GM18498 (cell line): ENCODE measurements around the gene SCNN1A.
"Not testable (repeated sequence)": the region's sequence is repeated elsewhere in the genome, so short reads cannot be mapped to it uniquely, and the experiment has no call there.

Source experiments
- ATAC-seq: cut with Tn5 transposase; IDR thresholded peaks from one replicate; pipeline ENCODE4 v1.9.1; 2021; ENCODE audit warnings: mild to moderate bottlenecking, moderate library complexity; ENCODE audit not compliant: unreplicated experiment

Gene SCNN1A

DNA sequence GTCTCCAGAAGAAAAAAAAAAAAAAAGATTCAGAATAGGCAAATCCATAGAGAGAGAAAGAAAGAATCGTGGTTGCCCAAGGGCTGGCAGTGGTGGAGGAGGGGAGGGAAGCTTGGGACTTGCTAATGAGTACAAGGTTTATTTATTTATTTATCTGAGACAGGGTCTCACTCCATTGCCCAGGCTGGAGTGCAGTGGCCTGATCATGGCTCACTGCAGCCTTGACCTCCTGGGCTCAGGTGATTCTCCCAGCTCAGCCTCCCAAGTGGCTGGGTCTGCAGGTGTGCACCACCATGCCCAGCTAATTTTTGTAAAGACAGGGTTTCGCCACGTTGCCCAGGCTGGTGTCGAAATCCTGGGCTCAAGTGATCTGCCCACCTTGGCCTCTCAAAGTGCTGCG lies 23.7 kb downstream of the SCNN1A start:
- no peak for ATAC-seq

DNA sequence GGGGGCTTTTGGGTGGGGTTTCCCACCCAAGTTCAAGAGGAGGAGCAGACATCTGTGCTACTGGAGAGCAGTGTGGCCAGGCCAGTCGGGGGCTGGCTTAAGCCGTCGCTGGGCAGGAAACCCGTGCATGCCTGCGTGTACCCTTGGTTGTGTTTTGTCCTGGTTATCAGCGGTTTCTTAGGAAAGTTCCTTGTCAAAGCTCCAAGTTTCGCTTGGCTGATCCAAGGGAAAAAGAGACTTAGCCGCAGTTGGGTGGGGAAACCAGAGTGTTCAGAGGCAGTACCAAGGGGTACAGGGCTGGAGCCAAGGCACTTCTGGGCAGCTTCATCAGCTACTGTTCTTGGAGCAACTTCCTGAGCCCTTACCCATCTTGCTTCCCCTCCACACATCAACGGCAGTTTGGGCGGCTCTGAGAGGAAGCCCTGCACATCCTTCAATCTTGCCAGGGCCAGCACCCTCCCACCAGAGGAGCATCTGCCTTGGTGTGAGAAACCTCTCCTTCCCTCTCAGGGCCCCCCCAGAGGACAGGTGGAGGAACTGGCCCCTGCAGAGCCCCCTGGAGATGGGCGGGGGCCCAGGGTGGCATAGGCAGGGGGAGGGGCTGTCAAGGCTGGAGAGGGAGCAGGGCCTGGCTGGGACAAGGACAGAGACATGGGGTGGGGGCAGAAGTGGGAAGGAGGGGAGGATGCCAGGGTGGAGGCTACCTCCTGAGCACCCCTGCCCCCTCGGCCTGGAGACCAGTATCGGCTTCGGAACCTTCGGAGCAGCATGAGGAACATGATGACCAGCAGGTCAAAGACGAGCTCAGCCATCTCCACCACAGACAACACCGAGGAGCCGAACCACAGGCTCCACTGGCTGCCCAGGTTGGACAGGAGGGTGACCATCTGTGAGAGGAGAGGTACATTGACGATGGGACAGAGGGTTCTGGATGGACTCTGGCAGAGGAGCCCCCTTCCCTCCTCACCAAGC lies 27.7 kb downstream of the SCNN1A start:
- no peak for ATAC-seq

- ATAC-seq: no peak
Measured at GRCh38 chr12:6346942-6347341, 28.4 kb downstream of the SCNN1A start.

DNA sequence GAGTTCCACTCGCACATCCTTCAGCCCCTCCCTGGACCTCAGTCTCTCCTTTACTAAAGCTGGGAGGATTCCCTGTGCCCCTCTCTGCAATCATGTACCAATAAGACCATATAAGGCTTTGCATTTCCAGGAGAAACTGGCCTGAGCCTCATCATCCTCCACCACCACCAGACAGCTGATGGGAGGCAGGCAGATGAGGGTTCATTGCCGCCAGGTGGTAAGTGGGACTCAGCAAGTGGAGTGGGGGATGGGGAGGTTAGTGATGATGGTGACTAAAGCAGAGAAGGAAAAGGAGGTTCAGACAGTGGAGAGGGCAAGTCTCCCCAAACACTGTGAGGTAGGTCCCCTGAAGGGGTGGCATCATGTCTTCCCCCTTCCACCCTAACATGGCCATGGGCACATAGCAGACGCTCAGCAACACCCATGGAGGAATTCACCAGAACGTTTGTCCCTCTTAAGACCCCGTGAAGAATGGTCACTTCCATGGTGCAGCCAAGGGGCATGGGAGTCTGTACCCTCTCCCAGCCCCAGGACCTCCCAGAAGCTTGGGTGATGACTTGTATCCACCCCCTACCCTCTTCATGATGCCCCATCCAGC lies 29.0 kb downstream of the SCNN1A start:
- no peak for ATAC-seq

DNA sequence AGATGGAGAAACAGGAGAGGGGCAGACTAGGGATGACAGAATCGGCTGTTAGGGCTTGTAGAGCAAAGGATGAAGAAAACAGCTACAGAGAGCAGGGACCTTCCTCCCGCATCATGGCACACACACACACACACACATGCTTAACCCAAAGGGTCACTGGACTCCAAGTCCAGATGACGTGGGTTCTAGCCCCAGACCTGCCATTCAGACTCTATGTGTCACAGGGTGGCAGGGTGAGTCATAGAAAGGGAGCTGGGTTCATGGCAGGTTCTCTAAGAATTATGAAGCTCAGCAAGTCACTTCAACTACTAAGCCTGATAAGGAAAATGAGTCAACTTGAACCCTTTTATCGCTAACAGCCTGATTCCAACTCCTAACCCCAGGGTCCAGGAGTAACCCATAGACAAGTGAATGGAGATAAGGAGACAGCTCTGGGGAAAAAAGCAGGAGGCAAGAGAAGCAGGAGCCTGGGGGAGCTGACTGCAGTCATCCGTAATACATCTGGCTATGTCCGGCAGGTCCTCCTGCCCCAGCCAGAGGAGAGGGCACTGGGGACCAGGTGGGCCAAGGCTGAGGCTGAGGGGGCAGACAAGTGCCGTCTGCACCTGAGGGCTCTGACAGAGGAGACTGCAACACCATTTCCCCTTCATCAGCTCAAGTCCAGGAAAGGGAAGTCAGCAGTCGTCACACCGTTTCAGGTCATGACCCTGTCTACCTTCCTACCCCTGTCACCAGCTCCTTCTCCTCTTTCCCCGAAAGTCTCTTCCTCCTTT lies 29.9 kb downstream of the SCNN1A start:
- ATAC-seq: no peak

DNA sequence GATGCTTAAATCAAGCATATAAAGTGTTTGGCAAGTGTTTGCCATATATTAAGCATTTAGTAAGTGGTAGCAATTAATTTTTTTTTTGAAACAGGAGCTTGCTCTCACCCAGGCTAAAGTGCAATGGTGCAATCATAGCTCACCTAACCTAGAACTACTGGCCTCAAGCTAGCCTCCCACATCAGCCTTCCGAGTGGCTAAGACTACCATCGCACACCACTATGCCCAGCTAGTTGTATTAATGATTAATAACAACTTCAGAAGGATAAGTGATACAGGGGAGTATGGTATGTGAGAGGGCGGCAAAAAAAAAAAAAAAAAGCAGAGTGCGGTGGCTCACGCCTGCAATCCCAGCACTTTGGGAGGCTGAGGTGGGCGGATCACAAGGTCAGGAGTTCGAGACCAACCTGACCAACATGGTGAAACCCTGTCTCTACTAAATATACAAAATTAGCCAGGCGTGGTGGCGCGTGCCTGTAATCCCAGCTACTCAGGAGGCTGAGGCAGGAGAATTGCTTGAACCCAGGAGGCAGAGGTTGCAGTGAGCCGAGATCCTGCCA lies 31.2 kb downstream of the SCNN1A start:
- ATAC-seq: not testable (repeated sequence)

- ATAC-seq: no peak
Measured at GRCh38 chr12:6343518-6343917, 31.8 kb downstream of the SCNN1A start.

DNA sequence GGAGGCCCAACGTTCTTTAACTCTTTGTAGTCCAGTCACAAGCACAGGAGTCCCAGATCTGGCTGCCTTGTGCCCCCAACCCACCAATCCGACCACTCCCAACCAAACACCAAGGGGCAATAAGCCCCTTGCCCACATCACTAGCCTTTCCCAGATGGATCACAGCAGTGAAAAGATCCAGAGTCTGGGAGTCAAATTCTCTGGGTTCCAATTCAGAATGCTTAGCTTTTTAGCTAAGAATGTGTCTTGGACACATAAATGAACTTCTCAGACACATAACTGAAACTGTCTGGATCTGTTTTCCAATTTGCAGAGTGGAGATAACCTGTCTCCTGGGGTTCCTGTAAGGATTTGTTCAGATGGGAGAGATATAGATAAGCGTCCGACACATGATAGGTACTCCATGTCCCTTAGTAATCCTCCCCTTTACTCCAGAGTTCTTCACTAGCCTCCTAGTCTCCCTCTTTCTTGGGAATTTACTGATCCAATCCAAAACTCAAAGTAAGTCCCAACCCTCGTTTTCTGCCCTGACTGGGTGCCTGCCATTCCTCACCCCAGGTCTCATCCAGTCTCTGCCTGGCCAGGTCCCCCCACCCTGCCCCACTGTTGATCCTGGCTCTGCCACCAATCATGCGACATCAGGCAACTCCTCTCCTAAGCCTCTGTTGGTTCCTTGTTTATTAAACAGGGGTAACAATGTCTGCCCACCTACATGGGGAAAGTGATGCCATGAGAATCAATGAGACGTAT lies 33.0 kb downstream of the SCNN1A start:
- no peak for ATAC-seq

DNA sequence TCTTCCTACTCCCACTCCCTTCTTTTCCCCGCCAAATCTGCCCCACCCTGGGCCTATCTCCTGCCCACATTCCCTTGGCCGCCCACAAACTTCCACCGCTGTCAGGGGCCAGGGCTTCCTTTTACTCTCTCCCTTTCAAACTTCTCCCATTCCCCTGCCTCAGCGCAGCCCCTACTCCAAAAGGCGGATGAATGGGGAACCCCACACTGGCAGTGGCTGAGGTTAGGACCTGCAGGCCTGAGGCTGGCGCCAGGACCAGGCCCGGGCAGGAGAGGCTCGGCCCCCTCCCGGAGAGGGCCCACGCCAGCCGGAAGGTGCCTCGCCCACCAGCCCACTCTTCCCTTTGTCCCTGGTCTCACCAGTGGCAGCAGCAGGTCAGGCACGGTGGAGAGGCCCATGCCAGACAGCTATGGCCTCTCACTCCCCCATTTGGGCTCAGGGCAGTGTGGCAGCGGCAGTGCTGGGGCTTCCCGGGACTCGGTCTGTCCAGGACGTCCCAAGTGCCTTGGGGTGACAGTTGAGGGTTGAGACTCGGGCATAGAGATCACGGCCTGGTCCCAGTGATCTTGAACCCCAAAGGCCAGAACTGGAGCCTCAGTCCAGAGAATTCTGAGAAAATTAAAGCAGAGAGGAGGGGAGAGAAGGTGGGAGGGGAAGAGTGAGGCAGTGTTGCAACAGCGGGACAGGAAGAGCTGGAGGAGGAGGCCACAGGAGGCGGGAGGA lies 33.8 kb downstream of the SCNN1A start, which contains the start of gene TNFRSF1A:
Gene TNFRSF1A, minus strand, starts transcription at position 660 of the 723 bp plus-strand sequence. Its CDS starts 262 bp downstream, at position 398.
- ATAC-seq: peak; percentile 38

DNA sequence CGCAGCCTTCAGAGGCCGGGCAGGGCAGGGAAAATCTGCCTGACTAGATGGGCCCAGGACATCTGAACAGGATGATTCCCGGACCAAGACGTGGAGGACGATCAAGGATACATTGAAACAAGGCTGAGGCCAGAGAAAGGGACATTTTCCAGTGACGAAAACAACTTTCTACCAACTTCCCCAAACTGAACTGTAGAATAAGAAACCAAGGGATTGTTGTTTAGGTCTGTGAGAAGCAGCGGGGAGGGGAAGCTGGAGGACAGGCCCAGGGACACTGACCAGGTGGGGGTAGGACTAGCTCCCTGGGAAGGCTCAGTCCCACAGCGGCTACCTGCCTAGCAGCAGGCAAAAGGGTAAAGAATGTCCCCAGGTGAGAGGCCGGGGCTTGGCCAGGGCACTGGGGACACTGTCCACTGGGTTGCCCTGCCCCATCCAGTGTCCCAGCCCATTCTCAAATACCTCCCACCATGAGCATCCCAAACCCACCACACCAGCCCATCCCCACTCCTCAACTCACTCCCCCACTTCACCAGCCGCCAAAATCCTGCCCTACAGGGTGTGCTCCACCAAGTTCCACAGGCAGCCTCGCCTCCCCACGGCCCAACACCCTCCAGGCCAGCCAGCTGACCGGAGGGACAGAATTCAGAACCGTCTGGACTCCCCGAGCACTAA lies 34.5 kb downstream of the SCNN1A start:
- ATAC-seq: no peak

GRCh38 chr12:6340032-6340638 lies 35.2 kb downstream of the SCNN1A start:
- no peak for ATAC-seq

DNA sequence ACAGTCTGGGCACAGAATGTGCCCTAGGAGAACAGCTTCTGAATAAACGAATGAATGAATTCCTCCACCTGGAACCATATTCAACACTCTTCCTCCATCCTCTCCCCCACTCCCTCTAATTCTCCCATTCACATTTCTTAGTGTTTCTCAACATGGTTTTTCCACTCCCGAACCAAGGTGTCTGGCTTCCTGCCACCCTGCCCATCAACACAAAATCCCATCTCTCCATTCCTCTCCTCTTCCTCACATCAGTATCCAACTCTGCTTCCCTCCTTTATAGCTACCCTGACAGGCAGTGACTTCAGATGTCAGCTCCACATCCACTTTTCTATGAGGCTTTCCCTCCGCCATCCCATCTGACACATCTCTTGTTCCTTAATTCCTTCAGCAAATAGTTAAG lies 36.4 kb downstream of the SCNN1A start:
- ATAC-seq: no peak

- not testable (repeated sequence) for ATAC-seq
Measured at GRCh38 chr12:6338536-6338935, 36.8 kb downstream of the SCNN1A start.

- no peak for ATAC-seq
Measured at GRCh38 chr12:6337958-6338433, 37.4 kb downstream of the SCNN1A start.

DNA sequence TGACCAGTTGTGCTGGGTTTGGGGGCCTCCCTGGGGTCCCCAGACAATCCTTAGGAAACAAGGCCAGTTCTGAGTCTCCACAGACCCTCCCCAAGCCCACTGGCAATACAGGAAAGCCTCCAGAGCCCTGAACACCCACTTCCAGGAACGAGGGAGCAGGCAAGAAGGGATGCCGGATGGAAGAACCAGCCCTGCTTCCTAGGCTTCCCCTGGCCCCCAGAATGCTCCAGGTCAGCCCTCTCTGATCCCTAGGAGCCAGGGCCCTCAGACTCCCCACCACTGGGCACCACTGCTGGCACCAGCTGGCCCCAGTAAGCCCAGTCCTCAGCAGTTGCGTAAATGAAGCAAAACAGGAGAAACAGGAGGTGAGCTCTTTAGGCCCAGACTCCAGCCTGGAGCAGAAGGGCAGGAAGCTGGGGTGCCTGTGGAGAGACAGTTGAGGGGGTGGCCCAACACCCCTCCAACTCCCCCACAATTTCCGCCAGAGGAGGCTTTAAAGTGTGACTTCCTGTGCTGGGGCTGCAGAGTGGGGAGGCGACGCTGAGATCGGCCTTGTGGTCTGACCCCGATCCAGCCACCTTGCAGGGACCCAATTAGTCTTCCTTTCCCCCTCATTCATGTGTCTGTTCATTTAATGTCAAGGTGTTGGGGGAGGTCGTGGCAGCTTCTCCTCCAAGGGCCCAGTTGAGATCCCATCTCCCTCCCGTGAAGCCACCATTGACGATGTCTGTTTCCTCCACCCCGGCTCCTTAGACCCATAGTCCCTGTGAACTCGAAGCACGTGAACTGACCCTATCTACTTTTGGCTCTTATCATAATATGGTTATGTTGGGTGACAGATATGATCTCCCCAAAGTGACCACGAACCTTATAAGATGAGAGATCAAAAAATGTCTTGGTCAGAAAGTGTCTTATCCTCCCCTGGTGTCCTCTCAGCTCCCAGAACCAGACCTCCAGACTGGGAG lies 38.2 kb downstream of the SCNN1A start:
- ATAC-seq: no peak

DNA sequence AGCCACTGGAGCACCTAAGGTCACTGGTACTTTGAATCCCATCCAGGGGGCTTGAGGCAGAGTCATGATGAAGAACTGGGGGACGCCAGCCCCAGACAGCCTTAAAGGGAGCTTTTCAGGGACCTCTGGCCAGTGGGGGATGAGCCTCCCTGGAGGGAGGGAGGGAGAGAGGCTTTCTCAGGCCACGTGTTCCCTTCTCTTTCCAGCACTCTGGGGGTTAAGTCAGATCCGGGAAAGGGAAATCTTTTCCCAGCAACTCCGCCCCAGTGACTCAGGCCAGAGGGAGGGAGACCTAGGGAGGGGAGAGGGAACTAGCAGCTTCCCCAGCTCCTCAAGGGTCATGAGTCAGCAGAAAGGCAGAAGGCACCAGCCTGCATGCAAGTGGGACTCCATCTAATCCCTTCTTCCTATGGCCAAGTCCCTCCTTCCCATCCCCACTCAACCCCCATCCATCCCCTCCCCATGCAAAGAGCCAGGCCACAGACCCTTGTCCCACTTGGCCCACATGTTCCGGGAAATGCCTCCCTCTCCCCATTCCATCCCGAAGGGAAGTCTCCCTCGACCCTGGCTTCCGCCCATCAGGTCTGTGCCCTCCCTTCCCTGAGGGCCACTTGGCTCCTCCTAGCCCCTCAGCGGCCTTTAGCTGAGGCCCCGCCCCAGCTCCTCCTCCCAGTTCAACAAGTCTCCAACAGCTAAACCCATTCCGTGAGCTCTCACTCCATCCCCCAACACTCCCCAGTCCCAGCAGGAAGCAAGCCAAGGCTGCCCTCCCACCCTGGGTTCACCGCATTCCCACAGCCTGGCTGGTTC lies 39.1 kb downstream of the SCNN1A start:
- ATAC-seq: peak; percentile 34
